Prostate gland (tissue), 2 donors: ENCODE data around the gene TPX2.

Experiments
- POLR2A ChIP-seq: fragments of 450-650 bp; IDR thresholded peaks from one replicate; pipeline ENCODE4 v1.6.1; 2016; ENCODE audit warnings: antibody characterized with exemption, mild to moderate bottlenecking
- POLR2AphosphoS5 ChIP-seq: sonication (generic); formaldehyde crosslinking; IDR thresholded peaks from one replicate; pipeline ENCODE4 v1.6.1; 2017; ENCODE audit warnings: antibody characterized with exemption
- TF ChIP-seq, protein P1 (sequence below), 4 experiments: fragments of 200-600 bp in 2 of 4; fragments of 450-650 bp in 2 of 4; sonication (generic) in 2 of 4; IDR thresholded peaks; 1 replicate in 3 of 4; 2 replicates in 1 of 4; pipeline ENCODE4 v1.5.1; 2016 to 2019; ENCODE audit warnings: antibody characterized with exemption in 4 of 4, mild to moderate bottlenecking in 2 of 4, moderate library complexity in 2 of 4

DNA sequence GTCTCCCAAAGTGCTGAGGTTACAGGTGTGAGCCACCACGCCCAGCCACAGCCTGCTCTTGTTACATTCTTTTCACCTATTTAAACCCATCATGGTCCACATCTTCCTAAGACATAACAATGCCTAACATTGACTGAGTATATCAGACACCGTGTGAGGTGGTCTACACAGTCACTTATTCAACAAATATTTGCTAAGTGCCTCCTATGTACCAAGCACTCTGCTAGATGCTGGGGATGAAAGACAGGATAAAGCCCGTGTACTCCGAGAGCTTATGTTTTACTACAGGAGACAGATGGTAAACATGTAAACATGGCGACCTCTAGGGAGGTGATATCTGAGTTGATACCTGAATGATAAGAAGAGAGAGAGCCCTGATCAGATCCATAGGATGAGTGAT lies 29.2 kb upstream of the TPX2 start:
- TF ChIP-seq, protein P1, sequence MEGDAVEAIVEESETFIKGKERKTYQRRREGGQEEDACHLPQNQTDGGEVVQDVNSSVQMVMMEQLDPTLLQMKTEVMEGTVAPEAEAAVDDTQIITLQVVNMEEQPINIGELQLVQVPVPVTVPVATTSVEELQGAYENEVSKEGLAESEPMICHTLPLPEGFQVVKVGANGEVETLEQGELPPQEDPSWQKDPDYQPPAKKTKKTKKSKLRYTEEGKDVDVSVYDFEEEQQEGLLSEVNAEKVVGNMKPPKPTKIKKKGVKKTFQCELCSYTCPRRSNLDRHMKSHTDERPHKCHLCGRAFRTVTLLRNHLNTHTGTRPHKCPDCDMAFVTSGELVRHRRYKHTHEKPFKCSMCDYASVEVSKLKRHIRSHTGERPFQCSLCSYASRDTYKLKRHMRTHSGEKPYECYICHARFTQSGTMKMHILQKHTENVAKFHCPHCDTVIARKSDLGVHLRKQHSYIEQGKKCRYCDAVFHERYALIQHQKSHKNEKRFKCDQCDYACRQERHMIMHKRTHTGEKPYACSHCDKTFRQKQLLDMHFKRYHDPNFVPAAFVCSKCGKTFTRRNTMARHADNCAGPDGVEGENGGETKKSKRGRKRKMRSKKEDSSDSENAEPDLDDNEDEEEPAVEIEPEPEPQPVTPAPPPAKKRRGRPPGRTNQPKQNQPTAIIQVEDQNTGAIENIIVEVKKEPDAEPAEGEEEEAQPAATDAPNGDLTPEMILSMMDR (IDR thresholded peaks at IDR 0.05) = no peak
- TF ChIP-seq POLR2AphosphoS5 = no peak
- no peak for TF ChIP-seq POLR2A
